HepG2 (cell line): ENCODE measurements around the gene NAE1. TPM values are rescaled to one million over a fixed set of nuclear protein-coding genes. Genes with fewer than 3 reads are reported as not detected.

ENCODE experiments used
- ATAC-seq: fragments of 200-7000 bp; cut with Tn5 transposase; 3 replicates; pipeline ENCODE4 v1.9.1; 2020; ENCODE audit warnings: mild to moderate bottlenecking, moderate library complexity
- BruUV-seq: library from RNA; stranded (reverse); fragments of 400-500 nt; replicated peaks from 2 replicates; lab custom pipeline; 2021; lab: Mats Ljungman, UMichigan
- CTCF ChIA-PET: fragments of 300-600 bp; formaldehyde crosslinking; extraction: SDS; loops from one replicate; lab custom pipeline; 2021; ENCODE audit warnings: low total read pairs, inconsistent platforms, low intra/inter-chr PET ratio; lab: Yijun Ruan, JAX
- POLR2A ChIA-PET: fragments of 350-600 bp; sonication (Branson Sonifier 250); formaldehyde crosslinking; loops from one replicate; lab custom pipeline; 2020; ENCODE audit warnings: antibody characterized with exemption, inconsistent platforms; lab: Yijun Ruan, JAX
- DNase-seq: peaks from one replicate; pipeline ENCODE4 v3.0.0-alpha.2; 2015; ENCODE audit warnings: low spot score
- FAIRE-seq: peaks from 3 replicates; lab custom pipeline; 2011; peaks lifted over from hg19 to GRCh38; lab: Jason Lieb, UNC
- H2AFZ ChIP-seq: one replicate; pipeline ENCODE4 v1.6.1; 2011; ENCODE audit warnings: low read length, inconsistent platforms
- H3K27ac ChIP-seq: fragments of 300-600 bp; 3 replicates; pipeline ENCODE4 v1.8.0; 2011; ENCODE audit warnings: mixed run types, mild to moderate bottlenecking, mixed read lengths, low read length, inconsistent platforms; ENCODE audit not compliant: insufficient read depth; ENCODE audit errors: extremely low read length
- H3K27me3 ChIP-seq, 2 experiments: fragments of 200-600 bp in 1 of 2; 2 replicates in 1 of 2; 3 replicates in 1 of 2; pipeline versions ENCODE4 v1.6.0 to v1.8.0; 2011; ENCODE audit warnings: low read length in 2 of 2, mild to moderate bottlenecking in 2 of 2, moderate library complexity in 2 of 2, inconsistent platforms in 1 of 2; ENCODE audit not compliant: insufficient read depth in 2 of 2, control insufficient read depth in 1 of 2
- H3K36me3 ChIP-seq, 2 experiments: fragments of 200-600 bp in 1 of 2; replicated peaks in 1 of 2; 2 replicates in 1 of 2; 3 replicates in 1 of 2; pipeline versions ENCODE4 v1.5.1 to v1.8.0; 2011; ENCODE audit warnings: low read length in 2 of 2, inconsistent platforms in 1 of 2; ENCODE audit not compliant: insufficient read depth in 2 of 2, control insufficient read depth in 1 of 2
- H3K4me1 ChIP-seq: 2 replicates; pipeline ENCODE4 v1.5.1; 2012; ENCODE audit warnings: low read length, inconsistent platforms; ENCODE audit not compliant: insufficient read depth
- H3K4me2 ChIP-seq: 2 replicates; pipeline ENCODE4 v1.6.0; 2011; ENCODE audit warnings: low read depth, low read length, inconsistent platforms
- H3K4me3 ChIP-seq, 3 experiments: fragments of 200-600 bp in 1 of 3; sonication (generic), shearing (Covaris generic) in 1 of 3; replicated peaks in 1 of 3; 2 replicates each; pipeline ENCODE4 v1.5.1; 2011 to 2016; ENCODE audit warnings: low read length in 3 of 3, inconsistent platforms in 2 of 3, low read depth in 2 of 3, mild to moderate bottlenecking in 2 of 3, control low read depth in 1 of 3, mixed read lengths in 1 of 3; ENCODE audit not compliant: insufficient read depth in 1 of 3
- H3K79me2 ChIP-seq: one replicate; pipeline ENCODE4 v1.6.1; 2011; ENCODE audit warnings: low read length, inconsistent platforms; ENCODE audit not compliant: insufficient read depth
- H3K9ac ChIP-seq: 2 replicates; pipeline ENCODE4 v1.6.0; 2011; ENCODE audit warnings: mild to moderate bottlenecking, low read depth, low read length, inconsistent platforms; ENCODE audit not compliant: insufficient read depth
- H3K9me3 ChIP-seq: 2 replicates; pipeline ENCODE4 v1.5.1; 2012; ENCODE audit warnings: mild to moderate bottlenecking, low read length
- H4K20me1 ChIP-seq: 2 replicates; pipeline ENCODE4 v1.6.0; 2011; ENCODE audit warnings: inconsistent platforms, mild to moderate bottlenecking, low read length, moderate library complexity; ENCODE audit not compliant: insufficient read depth
- ARNTL ChIP-seq: sonication (generic); formaldehyde crosslinking; IDR thresholded peaks from 2 replicates; pipeline ENCODE4 v1.4.0; 2020; ENCODE audit warnings: mild to moderate bottlenecking, missing genetic modification reagents
- MAZ ChIP-seq, 2 experiments: sonication (generic) in 1 of 2; formaldehyde crosslinking in 1 of 2; IDR thresholded peaks; 2 replicates each; pipeline versions ENCODE4 v1.5.0 to v1.6.1; 2012 to 2020; ENCODE audit warnings: low read depth in 2 of 2, mild to moderate bottlenecking in 2 of 2, borderline replicate concordance in 1 of 2, improper control_type of control experiment in 1 of 2, low read length in 1 of 2, missing genetic modification reagents in 1 of 2, moderate library complexity in 1 of 2
- RBM39 ChIP-seq: fragments of 200-400 bp; formaldehyde crosslinking; IDR thresholded peaks from one replicate; pipeline ENCODE4 v1.6.1; 2018; ENCODE audit warnings: antibody characterized with exemption, mild to moderate bottlenecking, low read depth, low read length; ENCODE audit not compliant: poor library complexity, severe bottlenecking
- RFX5 ChIP-seq: IDR thresholded peaks from 2 replicates; pipeline ENCODE4 v1.6.1; 2011; ENCODE audit warnings: low read depth, low read length, improper control_type of control experiment
- SMAD1 ChIP-seq: sonication (generic); formaldehyde crosslinking; IDR thresholded peaks from 2 replicates; pipeline ENCODE4 v1.4.0; 2020; ENCODE audit warnings: missing genetic modification reagents, low read depth, mild to moderate bottlenecking, borderline replicate concordance
- U2AF2 ChIP-seq: fragments of 200-400 bp; formaldehyde crosslinking; IDR thresholded peaks from 2 replicates; pipeline ENCODE4 v1.6.1; 2017; ENCODE audit warnings: low read depth, mild to moderate bottlenecking, low read length
- ZNF446 ChIP-seq: sonication (generic); formaldehyde crosslinking; IDR thresholded peaks from 2 replicates; pipeline ENCODE4 v1.5.0; 2020; ENCODE audit warnings: mild to moderate bottlenecking, missing genetic modification reagents
- ZNF503 ChIP-seq: sonication (generic); formaldehyde crosslinking; IDR thresholded peaks from 2 replicates; pipeline ENCODE4 v1.4.0; 2020; ENCODE audit warnings: missing genetic modification reagents
- ZNF556 ChIP-seq: sonication (generic); formaldehyde crosslinking; IDR thresholded peaks from 2 replicates; pipeline ENCODE4 v1.4.0; 2020; ENCODE audit warnings: mild to moderate bottlenecking, missing genetic modification reagents, borderline replicate concordance
- ZNF557 ChIP-seq: sonication (generic); formaldehyde crosslinking; IDR thresholded peaks from 2 replicates; pipeline ENCODE4 v1.4.0; 2020; ENCODE audit warnings: missing genetic modification reagents
- ZSCAN22 ChIP-seq: sonication (generic); formaldehyde crosslinking; IDR thresholded peaks from 2 replicates; pipeline ENCODE4 v1.4.0; 2020; ENCODE audit warnings: mild to moderate bottlenecking, missing genetic modification reagents
- ZSCAN25 ChIP-seq: sonication (generic); formaldehyde crosslinking; IDR thresholded peaks from 2 replicates; pipeline ENCODE4 v1.8.0; 2022; ENCODE audit warnings: mild to moderate bottlenecking, missing genetic modification reagents
- WGBS: methylation state at CpG from one replicate; pipeline ENCODE4 v1.1.6; 2017; ENCODE audit warnings: low lambda C conversion rate; 5-methylcytosine and 5-hydroxymethylcytosine counted together
- in situ Hi-C: cut with HindIII; loops from 2 replicates; pipeline ENCODE4 v1.10.0; 2017; ENCODE audit warnings: low pct_unique_long_range_greater_than_20kb; ENCODE audit not compliant: extremely low pct_ligation_motif_present
- intact Hi-C: fragments of 100-400 bp; cut with micrococcal nuclease; formaldehyde crosslinking; loops from one replicate; pipeline ENCODE4 v1.10.0; 2022; ENCODE audit not compliant: unreplicated experiment
- polyA plus RNA-seq, 8 experiments: library from polyadenylated mRNA; depleted of rRNA in 3 of 8; stranded (reverse) in 7 of 8; unstranded in 1 of 8; fragments of >200 nt; fragmentation: Illumina TruSeq in 4 of 8; extraction: Trizol in 4 of 8; gene quantifications; 2 replicates each; pipeline versions ENCODE4 v1.2.1 to v1.2.3, GENCODE V29; 2011 to 2016; ENCODE audit warnings: low read depth in 4 of 8, missing spikeins in 1 of 8, mixed read lengths in 1 of 8; ENCODE audit not compliant: insufficient read depth in 1 of 8
- total RNA-seq, 5 experiments: library from RNA; depleted of rRNA; stranded (reverse); fragments of >200 nt; fragmentation: Illumina TruSeq; extraction: Trizol; gene quantifications; 2 replicates each; pipeline ENCODE4 v1.2.3, GENCODE V29; 2016; ENCODE audit warnings: low read depth in 1 of 5

NAE1 gene
- total and polyA plus RNA-seq, 2 of the 13 experiments (the other 11 are each of a cell fraction or from before 2014, with no cell fraction given), result 95.7 to 206 TPM

GRCh38 chr16:66849021-66849420, 18.2 kb upstream of the NAE1 start:
- POLR2A ChIA-PET, result interaction anchor here (1.6 kb wide), 1 partner anchor 19 kb away, joined by 4 read pairs; the partner anchor contains the start of gene NAE1
- Histone ChIP-seq H3K9me3 (no peaks in the 10 kb centered on the region), H3K4me3 (no peak overlapping the region), H3K27me3 (peaks cover 7 to 67% of the 10 kb centered on the region in 2 experiments; a peak in 4 of 5 replicates), H3K27ac (no peak overlapping the region), H3K9ac (no peak overlapping the region), H4K20me1 (no peaks in the 10 kb centered on the region), H3K4me2 (no peak overlapping the region), H3K79me2 (no peaks in the 10 kb centered on the region)
- intact Hi-C loops (loop anchor here (10.0 kb wide), 1 partner anchor 94 kb away; the partner anchor contains the start of gene DYNC1LI2), in situ Hi-C loops (no loop called here)
- no peak for FAIRE-seq
- 0% methylated on average over 2 of the region's 2 CpGs for WGBS
- TF ChIP-seq ZSCAN25 (CRISPR knock-in tag) (no peak), RBM39 (no peak), RFX5 (no peak), ZNF556 (CRISPR knock-in tag) (no peak), ZNF503 (no peak), ZSCAN22 (CRISPR knock-in tag) (no peak), ZNF557 (CRISPR knock-in tag) (no peak), MAZ (IDR thresholded peaks at IDR 0.05; ENCODE audit: borderline replicate concordance, low read depth, low read length) (no peak), MAZ (CRISPR knock-in tag; IDR thresholded peaks at IDR 0.05; ENCODE audit: low read depth) (no peak), ZNF446 (CRISPR knock-in tag) (no peak), ARNTL (CRISPR knock-in tag) (no peak), SMAD1 (CRISPR knock-in tag) (no peak), U2AF2 (no peak)
- TF ChIP-seq, all 625 proteins: peak for 0
- no peak for ATAC-seq
- no TSS peak for BruUV-seq
- CTCF ChIA-PET, result no interaction called here
- Histone ChIP-seq H2AFZ (no peak overlapping the region), H3K4me1 (peaks cover 9% of the 10 kb centered on the region; the same call in 1 of the 2 replicates), H3K36me3 (no peaks in the 10 kb centered on the region)
- no peak for DNase-seq
